ENCODE data around the gene SLC10A6. TPM values are rescaled to one million over a fixed set of nuclear protein-coding genes. Genes with fewer than 3 reads are reported as not detected.

Gene SLC10A6
- total and polyA plus RNA-seq, 9 of the 15 experiments (the other 6 are each of a cell fraction or from before 2014, with no cell fraction given), result not detected

GRCh38 chr4:86821151-86821550, 28.0 kb downstream of the SLC10A6 start (continued):
- no peak for TF ChIP-seq ZNF76 (CRISPR knock-in tag; IDR thresholded peaks at IDR 0.05; ENCODE audit: borderline replicate concordance)
- no peak for TF ChIP-seq ILK (tag; IDR thresholded peaks at IDR 0.05; ENCODE audit: borderline replicate concordance, low read depth)
- no peak for TF ChIP-seq HDAC1 (IDR thresholded peaks at IDR 0.05)
- TF ChIP-seq GABPB1 (CRISPR knock-in tag; IDR thresholded peaks at IDR 0.05), result no peak

GRCh38 chr4:86819561-86819960, 29.6 kb downstream of the SLC10A6 start:
- DNase-seq (ENCODE audit: extremely low read depth in 1 of 4, low spot score in 3 of 4) (no peak), ATAC-seq (no peak), FAIRE-seq (no peak)
- WGBS (ENCODE audit: insufficient coverage, low coverage, missing lambda C conversion rate), result 3% methylated on average over 7 of the region's 7 CpGs
- POLR2A ChIA-PET, result no interaction called here
- no peaks in the 10 kb centered on the region for H3K79me2 ChIP-seq (ENCODE audit: control insufficient read depth, insufficient read depth, low read length)
- H3K4me1 ChIP-seq (replicated peaks in 1 of 2; ENCODE audit: control insufficient read depth in 2 of 2, insufficient read depth in 2 of 2, low read length in 2 of 2), result no peaks in the 10 kb centered on the region
- H3K27ac ChIP-seq (ENCODE audit: extremely low read depth, low read depth, low read length), result no peak overlapping the region
- H3K27me3 ChIP-seq (ENCODE audit: control insufficient read depth in 2 of 2, insufficient read depth in 2 of 2, low read length in 2 of 2), result no peaks in the 10 kb centered on the region
- H3K4me3 ChIP-seq, result no peak overlapping the region
- no peak overlapping the region for H3K4me2 ChIP-seq (ENCODE audit: insufficient read depth, low read length)
- H3K9ac ChIP-seq (ENCODE audit: insufficient read depth in 1 of 2, low read depth in 2 of 2, low read length in 2 of 2), result no peak overlapping the region
- H3K36me3 ChIP-seq (ENCODE audit: control insufficient read depth, insufficient read depth, low read length), result no peaks in the 10 kb centered on the region
- no peaks in the 10 kb centered on the region for H4K20me1 ChIP-seq (replicated peaks; ENCODE audit: control insufficient read depth, insufficient read depth, low read length)
- no TSS peak for BruUV-seq (replicated peaks)
- TF ChIP-seq MCM3 (IDR thresholded peaks at IDR 0.05), result no peak
- no peak for TF ChIP-seq ILK (tag; IDR thresholded peaks at IDR 0.05; ENCODE audit: borderline replicate concordance, low read depth)
- TF ChIP-seq XRCC4 (IDR thresholded peaks at IDR 0.05; ENCODE audit: extremely low read depth, insufficient read depth, insufficient read length), result no peak
- TF ChIP-seq EZH2 (IDR thresholded peaks at IDR 0.05; ENCODE audit: borderline replicate concordance, low read depth, low read length), result no peak
- no peak for TF ChIP-seq ZC3H11A (IDR thresholded peaks at IDR 0.05; ENCODE audit: low read depth, low read length)
- TF ChIP-seq SOX6 (IDR thresholded peaks at IDR 0.05), result no peak
- TF ChIP-seq HMBOX1 (IDR thresholded peaks at IDR 0.05), result no peak
- no peak for TF ChIP-seq MAFF (IDR thresholded peaks at IDR 0.05; ENCODE audit: low read length)
- no peak for TF ChIP-seq CHD4 (IDR thresholded peaks at IDR 0.05; ENCODE audit: insufficient read depth, insufficient replicate concordance, low read depth, low read length, poor library complexity, severe bottlenecking)
- TF ChIP-seq ZNF589 (CRISPR knock-in tag; IDR thresholded peaks at IDR 0.05; ENCODE audit: low read depth), result no peak
- TF ChIP-seq PRDM10 (IDR thresholded peaks at IDR 0.05; ENCODE audit: partially characterized antibody), result no peak
- no peak for TF ChIP-seq RBM34 (IDR thresholded peaks at IDR 0.05; ENCODE audit: borderline replicate concordance, insufficient read depth, low read length)
- no peak for TF ChIP-seq NCOA2 (IDR thresholded peaks at IDR 0.05; ENCODE audit: partially characterized antibody in 2 of 2)
- TF ChIP-seq ZNF140 (CRISPR knock-in tag; IDR thresholded peaks at IDR 0.05), result no peak
- intact Hi-C loops (cut with micrococcal nuclease) (loop anchor here (5.0 kb wide), 1 partner anchor 322 kb away; no protein-coding TSS in a partner anchor), in situ Hi-C loops (cut with MboI) (no loop called here)
- CTCF ChIA-PET (ENCODE audit: low intra/inter-chr PET ratio), result no interaction called here
- H2AFZ ChIP-seq (ENCODE audit: low read depth, low read length), result no peak overlapping the region
- no peaks in the 10 kb centered on the region for H3K9me3 ChIP-seq (replicated peaks; ENCODE audit: control insufficient read depth, insufficient read depth, low read depth, low read length)
- no peaks in the 10 kb centered on the region for H3K9me1 ChIP-seq (ENCODE audit: control insufficient read depth, insufficient read depth, low read length)
